D341Med (cell line): ENCODE results near the gene MRPL45.
A peak's percentile ranks its signal among the peaks of the same experiment; 100 is the strongest.

Experiments used
- DNase-seq: peaks from one replicate; pipeline ENCODE4 v3.0.0; 2012; ENCODE audit warnings: low spot score

MRPL45 gene

DNA sequence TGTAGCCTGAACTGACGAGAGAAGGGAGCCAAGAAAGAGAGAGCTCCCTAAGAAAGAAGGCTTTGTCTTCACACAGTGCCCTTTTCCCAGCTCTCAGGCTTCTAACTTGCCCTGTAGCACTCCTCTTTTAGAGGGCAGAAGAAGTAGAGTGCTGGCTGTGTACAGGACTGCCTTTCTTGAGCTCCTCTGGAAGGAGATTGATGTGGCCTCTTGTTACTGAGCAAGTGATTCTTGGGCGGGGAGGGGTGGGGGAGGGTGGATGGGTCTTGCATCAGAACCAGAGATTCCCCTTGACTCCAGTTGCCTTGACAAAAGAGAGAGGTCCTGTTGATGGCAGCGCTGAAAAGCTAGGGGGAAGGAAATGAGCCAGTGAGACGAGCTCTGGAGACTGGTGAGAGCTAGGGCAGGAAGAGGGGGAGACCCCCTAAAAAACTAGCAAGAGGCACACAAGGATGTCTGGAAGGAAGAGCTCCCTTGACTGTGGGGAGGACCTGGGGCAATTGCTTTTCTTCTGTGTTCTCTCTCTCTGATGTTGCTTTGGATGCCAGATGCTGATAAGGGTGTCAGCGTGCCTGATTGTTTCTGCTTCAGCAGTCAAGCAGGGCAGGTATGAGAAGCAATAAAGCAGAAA is 28.4 kb downstream of the MRPL45 start:
- DNase-seq, result no peak

DNA sequence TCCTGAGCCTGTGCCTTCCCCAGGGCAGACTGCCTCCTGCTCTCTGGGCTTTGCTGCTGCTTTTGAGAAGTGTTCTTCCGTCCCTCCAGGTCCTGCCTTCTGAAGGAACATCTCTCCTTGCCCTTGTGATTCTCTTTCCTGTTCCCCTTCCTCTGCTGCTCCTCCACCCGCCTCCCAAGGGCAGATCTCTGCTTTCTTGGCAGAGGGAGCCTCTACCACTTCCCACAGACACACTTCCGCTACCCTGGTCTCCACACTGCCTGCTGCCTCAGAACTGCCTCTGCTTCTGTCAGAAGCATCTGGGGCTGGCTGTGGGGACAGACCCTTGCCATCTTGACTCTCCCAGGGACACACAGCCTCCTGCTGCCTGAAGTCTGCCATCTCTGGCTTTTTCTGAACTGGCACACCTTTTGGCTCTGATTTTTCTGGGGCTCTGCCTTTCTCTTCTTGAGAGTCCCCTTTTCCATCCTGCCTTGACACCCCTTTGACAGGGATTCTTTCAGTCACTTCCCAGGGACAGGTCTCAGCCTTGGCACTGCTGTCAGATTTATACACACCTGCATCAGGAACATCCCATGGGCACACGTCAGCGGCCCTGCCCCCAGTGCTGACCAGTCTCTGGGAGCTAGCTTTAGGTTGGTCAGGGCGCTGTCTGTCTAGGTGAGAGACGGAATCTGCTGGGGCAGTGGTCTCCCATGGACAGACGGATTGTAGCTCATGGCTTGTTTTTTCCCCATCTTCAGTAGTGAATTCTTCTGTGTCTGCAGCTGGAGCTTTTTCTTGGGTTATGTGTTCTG is 30.2 kb downstream of the MRPL45 start:
- no peak for DNase-seq

DNA sequence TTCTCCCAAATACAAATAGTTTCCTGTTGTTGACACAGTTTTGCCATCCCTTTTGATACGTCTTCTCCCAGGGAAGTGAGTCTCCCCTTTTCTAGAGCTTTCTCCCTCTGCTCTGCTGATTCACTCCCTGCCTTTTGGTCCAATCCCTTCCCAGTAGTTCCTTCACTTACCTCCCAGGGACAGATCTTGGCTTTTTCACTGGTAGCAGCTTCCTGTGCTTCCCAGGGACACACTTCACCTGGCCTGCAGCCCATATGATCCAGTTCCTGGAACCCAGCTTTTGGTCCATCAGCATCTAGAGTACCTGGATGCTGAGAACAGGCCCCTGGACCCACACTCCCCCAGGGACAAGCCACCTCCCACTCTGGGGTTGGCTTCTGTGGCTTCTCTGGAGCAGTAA is 31.0 kb downstream of the MRPL45 start:
- no peak for DNase-seq

DNA sequence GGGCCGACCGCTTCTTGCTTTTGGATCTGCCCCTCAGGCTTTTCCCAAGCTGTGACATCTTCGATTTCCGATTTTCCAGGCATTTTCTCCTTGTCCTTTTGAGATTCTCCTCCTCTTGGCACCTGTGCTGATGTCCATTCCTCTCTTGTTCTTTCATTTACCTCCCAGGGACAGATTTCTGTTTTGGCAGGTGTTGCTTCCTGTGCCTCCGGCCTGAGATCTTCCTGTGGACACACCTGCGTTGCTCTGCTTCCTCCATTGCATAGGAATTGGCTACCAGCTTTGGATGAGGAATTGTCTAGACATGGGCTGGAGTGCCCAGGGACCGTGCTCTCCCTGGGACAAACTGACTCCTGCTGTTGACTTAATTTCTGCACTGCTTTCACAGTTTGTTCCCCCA is 31.7 kb downstream of the MRPL45 start:
- DNase-seq, result no peak

DNA sequence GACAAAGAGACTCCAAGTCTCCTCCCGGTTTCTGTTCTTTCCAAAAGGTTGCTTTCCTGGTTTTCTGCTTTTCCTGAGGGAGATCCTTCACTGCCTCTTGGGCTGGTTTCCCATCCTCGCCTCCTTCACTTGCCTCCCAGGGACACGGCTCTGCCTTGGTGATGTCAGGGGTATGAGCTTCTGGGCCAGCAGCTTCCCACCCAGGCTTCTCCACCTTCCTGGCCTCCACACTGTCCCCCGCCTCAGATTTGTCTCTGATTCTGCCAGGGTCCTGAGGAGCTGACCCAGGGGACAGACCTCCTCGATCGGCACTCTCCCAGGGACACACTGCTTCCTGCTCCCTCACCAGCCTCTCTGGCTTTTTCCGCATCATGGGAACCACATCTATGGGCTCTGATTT is 32.3 kb downstream of the MRPL45 start:
- DNase-seq, result no peak

DNA sequence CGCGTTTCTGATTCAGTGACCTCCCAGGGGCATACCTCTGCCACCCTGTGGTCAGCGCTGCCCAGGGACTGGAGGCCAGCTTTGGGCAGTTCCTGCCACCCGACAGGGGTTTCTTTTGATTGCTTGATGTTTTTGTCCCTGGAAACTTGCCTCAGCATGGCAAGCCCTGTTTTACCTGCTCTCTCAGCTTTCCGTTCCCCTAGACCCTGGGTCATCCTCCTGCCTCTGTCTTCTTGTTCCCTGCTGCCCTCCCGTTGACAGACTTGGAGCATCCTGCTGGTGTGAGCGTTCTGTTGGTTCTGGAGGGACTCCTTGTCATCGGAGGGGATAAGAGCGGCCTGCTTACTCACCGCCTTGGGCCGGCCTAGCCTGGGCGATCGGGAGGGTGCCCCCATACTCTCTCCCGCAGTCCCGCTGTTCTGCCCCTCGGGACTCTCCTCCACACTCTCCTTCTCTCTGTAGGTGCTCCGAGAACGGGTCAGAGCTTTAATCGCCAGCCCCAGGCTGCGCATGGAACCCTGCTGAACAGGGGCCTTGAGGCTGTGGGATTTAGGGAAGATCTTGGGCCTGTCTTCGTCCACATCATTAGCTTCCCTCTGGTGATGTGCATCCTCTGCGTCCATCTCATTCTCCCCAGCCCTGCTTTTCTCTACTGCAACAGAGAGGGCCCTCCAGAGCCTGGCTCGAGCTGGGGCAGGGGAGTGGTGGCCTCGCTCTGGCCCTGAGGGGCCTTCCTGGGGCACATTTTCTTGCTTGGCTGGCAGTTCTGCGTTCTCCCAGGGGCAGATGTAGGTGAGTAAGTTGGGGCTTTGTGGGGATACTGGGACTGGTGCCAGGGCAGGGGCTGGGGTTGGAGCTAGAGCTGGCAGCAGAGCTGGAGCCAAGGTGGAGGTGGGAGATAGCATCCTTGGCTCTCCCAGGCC is 33.1 kb downstream of the MRPL45 start:
- no peak for DNase-seq

DNA sequence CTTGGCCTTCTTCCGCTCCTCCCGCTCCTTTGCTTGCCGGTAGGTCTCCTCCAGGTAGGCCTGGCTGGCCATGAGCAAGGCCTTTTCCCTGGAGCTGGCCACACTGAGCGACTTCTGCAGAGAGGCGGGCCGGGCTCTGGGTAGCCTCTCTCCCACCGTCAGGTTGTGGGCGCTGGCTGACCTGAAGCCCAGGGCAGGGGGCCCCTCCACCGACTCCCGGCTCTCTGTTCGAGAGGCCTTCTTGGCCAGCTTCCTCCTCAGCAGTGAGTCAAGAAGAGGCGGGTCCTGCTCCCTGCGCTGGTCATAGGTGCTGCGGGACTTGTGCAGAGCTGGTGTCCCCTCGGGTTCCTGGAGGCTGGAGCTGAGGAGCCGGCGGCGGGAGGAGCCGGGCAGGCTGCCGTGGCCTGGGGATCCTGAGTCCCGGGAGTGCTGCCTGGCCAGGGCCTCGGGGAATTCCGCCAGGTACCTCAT is 34.0 kb downstream of the MRPL45 start:
- DNase-seq, result no peak

DNA sequence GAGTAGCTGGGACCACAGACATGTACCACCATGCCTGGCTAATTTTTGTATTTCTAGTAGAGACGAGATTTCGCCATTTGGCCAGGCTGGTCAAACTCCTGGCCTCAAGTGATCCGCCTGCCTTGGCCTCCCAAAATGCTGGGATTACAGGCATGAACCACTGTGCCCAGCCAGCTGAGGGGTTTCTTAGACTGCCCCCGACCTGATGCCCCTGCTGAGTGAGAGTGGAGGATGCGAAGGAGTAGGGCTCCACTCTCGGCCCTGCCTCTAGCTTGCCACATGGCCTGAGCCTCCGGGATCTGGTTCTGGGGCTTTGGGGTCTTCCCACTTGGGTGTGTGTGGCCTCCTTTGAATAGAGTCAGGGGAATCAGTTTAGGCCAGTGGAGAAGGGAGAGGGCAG is 35.8 kb downstream of the MRPL45 start:
- DNase-seq, result no peak

DNA sequence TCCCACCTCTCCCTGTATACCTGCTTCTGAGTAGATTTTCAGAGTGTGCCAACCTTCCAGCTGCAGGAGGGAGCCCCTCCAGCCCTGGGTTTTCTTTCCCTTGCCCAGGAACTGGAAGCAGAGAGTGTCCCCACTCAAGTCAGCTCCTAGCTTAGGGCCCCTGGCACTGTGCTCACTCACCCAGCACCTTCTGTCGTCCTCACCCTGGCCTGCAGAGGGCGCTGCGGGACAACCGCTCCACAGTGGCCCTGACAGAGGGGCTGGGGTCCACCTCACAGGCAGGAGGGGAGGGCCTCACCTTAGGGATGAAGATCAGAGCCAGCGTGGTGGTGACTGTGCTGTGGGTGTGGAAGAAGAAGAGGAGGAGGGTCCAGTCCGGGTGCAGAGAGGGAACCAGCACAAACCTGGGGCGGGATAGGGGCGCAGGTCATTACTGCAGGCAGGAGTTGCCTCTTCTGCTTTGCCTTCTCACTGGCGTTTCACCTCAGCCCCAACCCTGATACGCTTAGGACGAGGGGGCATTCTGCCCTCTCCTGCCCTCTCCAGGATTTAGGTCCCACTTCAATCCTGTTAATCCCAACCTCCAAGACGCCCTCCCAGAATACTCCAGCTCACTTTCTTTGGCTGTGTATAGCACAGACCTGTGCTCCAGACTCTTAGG is 36.8 kb downstream of the MRPL45 start:
- peak; percentile 91 for DNase-seq

DNA sequence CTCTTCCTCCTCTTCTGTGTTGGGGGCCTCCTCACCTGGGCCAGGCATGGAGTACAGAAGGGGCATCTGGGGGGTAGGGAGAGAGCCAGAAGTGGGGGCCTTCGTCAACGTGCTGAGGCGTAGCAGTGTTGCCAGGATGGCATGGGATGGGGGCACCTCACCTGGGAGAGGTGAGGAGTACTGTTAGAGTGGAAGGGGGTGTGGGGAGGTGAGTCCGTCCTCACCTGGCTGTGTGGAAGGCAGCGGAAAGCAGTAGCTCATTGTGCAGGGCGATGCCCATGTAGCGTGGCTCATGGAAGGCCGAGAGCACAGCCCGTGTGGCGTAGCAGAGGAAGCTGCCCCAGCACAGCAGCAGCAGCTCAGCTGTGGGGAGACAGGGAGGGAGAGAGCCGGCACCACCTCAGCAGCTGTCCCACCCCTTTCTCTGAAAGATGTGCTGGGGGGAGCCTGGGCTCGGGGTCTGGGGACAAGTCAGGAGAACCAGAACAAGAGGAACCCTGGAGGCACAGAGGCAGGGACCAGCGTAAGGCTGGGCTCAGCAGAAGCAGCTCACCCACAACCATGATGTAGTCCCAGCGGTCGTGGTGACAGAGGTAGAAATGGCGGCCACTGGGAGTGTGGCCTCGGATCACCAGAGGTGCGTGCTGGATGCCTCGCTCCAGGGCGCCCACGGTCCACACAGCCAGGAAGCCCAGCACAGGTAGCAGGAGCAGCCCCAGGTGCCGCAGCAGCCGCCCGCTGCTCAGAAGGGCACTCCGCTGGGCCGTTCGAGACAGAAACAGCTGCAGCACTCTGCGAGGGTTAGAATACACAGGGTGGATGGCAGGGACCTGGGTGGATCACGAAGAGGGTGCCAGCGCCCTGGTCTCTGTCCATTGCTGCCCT is 37.8 kb downstream of the MRPL45 start:
- no peak for DNase-seq

DNA sequence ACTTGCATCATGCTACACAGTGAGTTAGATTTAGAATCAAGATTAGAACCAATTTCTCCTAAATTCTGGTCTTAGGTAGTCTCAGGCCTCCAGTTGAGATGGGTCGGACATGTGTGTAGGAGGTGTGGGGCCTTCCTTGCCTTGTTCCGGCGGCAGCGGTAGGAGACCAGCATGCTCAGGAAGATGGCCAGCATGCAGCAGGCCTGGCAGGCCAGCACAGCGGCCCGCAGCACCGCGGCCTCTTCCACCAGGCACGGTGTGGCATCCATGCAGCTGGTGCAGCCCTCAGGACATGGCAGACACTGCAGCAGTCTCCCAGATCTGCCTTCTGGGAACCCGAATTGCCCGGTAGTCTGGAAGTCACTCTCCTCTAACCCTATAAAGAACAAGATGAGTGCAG is 39.9 kb downstream of the MRPL45 start:
- DNase-seq, result no peak

DNA sequence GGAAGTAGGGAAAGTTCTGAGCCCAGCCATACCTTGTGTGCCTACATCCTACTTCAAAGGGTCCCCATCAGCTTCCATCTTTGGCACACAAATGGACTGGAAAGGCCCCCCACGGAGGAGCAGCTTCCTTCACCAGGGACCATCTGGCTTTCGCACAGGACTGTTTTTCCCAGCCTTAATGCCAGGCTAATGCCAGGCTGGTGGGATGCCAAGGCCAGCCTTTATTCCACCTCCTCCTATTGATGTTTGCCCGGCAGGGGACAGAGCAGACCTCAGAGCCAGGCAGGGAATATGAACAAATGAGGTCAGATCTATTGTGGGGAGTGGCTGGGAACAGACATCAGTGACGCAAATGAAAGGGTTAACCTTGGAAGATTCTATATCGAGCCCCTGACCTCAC is 41.1 kb downstream of the MRPL45 start:
- DNase-seq, result no peak

DNA sequence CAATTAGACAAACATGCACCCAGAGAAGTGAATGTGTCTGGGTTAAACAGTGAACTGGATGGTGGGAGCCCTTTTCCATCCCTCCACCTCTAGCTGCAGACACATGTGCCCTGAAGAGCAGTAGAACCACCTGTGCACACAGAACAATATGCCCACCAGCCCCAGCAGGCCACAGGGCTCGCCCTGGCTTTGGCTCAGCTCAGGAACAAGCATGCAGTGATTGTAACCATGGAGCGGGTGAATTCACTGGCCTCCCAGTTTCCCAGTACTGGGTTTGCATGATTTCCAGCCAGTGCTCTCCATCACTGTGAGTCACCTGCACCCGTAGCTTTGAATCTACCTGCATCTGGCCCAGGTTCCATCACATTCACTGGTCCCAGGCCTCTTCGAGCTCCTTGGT is 41.6 kb downstream of the MRPL45 start:
- no peak for DNase-seq

DNA sequence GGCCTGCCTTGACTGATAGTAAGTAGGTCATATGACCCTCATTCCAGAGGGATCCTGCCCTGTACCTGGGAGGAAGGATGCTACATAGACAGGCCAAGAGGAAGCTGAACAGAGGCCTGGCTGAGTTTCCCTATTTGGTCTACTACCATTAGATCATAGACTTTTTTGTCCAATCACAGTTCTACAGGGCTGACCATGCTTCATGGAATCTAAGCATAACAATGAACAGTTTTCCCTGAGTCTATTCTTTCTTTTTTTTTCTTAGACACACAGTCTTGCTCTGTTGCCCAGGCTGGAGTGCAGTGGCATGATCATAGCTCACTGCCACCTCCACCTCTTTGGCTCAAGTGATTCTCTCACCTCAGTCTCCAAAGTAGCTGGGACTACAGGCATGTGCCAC is 42.9 kb downstream of the MRPL45 start:
- DNase-seq, result no peak

DNA sequence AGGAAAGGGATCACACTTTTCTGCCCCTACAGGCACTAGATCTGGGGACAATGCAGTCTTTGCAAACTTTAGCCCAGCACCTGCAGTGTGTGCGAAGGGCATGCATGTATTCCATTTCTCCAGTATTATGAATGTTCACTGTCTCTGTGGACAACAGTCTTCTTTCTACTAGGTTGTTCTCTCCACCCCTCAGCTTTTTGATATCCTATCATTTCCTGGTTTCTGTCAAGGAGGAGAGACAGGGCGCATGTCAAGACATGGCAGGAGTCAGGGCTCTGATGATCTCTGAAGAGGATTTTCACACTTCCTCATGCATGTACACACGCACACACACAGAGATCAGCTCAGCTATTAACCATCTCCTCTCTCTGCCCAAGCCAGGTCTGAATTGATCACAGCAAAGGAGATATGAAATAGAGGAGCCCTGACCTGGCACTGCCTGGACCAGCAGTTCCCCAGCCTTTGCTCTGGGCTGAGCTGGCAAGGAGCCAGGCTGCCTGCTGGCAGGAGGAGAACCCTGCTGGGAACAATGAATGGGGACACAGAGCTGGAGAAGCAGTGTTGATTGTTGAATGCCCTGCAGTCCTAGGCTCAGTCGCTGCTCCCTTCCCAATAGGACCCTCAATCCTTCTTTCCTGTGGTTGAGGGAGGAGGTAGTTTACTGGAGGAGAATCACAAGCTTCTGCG is 44.2 kb downstream of the MRPL45 start:
- DNase-seq, result peak; percentile 68

DNA sequence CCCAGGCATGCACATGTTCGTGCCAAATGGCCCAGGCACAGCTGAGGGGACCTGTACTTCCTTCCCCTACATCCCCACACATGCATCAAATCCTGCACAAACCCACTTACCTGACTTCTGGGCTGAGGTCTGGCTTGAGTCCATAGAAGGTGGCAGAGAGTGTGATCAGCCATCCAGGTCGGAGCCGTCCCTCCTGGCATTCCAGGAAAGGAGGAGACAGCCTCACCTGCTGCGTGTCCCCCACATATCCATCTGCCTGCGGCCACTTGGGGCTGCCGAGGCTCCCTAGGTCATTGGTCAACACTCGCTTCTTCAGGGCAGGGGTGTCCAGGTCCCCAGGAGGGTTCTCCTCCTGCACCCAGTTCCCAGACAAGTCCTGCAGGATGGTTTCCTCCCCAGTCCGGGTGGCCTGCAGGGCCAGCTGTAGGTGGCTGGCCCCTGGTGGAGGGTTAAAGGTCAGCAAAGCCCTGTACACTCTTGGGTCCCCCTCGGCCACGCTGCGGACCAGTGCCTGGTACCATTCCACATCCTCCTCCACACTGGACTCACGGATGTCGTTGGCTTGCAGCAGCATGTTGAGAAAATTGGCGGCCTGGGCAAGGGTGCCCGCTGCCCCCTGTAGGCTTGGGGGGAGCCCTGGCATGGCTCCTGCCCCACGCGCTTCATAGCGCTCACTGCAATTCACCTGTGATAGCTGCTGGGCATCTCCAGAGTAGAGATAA is 46.1 kb downstream of the MRPL45 start:
- DNase-seq, result no peak

DNA sequence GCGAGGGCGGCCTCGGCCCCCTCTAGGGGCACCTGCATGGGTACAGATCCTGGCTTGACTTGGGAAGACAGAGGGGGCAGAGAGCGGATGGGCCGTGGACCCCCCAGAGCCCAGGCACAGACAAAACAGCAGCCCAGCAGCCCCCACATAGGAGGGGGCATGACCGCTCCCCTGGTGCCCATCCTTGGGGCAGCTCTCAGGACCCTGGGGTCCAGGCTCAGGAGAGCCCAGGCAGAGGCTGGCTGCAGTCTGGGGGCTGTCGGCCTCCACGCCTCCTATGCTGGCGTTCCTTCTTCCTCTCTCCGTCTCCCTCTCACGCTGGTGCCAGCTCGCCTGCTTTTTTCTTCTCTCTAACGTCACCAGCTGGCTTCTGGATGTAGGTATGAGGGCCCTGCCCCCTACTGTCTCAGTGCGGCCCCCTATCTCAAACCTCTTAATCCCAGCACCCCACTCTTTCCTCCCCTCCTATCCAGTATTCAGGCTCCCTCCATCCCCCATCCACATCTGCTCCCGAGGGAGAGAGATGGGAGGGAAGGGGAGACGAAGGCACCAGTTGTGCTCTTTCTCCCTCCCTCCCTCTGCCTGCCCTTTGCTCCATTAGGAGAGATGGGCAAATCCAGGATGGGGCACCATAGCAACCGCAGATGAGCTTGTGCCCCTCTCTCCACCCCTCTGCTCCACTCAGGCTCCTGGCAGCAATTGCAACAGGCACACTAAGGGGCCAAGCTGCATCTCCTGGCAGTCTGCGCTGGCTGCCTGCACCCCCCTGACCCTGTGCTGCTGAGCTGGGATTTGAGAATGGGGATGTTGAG is 46.8 kb downstream of the MRPL45 start, which contains the start of gene GPR179:
Gene GPR179 (minus strand): TSS at position 349 of the 812 bp plus-strand sequence. CDS start 167 bp downstream, at position 182.
- DNase-seq, result no peak

DNA sequence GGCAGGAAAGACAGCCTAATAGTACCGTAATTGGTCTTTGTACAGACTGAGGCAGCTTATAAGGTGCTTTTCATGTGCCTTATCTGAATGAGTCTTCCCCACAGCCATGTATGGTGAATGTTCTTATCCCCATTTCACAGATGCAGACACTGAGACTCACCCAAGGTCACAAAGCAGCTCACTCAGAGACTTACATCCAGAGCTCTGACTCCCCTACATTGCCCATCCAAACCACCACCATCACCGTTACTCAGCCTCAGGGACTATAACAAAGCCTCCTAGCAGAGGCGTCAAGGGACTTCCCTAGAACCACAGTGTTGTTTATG is 47.4 kb downstream of the MRPL45 start:
- no peak for DNase-seq

DNA sequence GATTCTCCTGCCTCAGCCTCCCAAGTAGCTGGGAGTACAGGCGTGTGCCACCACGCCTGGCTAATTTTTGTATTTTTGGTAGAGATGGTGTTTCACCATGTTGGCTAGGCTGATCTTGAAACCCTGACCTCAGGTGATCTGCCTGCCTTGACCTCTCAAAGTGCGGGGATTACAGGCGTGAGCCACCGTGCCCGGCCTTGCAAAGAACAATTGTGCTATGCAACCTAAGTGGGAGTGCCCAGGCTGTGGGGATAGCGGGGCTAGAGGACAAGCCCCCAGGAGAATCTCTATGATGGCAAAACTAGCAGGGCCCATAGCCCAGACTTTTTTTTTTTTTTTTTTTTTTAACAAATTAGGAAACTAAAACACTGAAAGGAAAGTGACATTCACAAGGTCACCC is 48.8 kb downstream of the MRPL45 start:
- DNase-seq, result no peak
